ENCODE results near the gene GANAB. TPM values are rescaled to one million over a fixed set of nuclear protein-coding genes. Genes with fewer than 3 reads are reported as not detected.
A peak's percentile ranks its signal among the peaks of the same experiment; 100 is the strongest.

Gene GANAB
- total and polyA plus RNA-seq, 2 experiments from 2014 or later, result 82.3 to 272 TPM

DNA sequence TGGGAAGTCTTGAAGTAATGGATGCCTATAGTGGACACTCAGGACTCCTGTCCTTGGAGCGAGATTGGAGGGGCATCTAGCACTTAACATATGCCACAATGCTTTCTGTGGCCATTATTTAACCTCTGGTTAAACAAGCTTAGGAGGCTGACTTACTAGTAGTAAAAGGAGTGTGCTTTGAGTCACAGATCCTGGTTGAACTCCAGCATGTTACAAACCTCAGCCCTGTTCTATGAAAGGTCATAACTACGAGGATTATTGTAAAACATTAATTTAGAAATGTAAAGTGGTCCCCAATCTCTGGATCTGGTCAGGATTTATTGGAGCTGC is 26.7 kb upstream of the GANAB start:
- H3K4me1 Mint-ChIP-seq, result peaks cover 16% of the 10 kb centered on the region
- H3K27ac ChIP-seq (ENCODE audit: low read depth), result 0 out of 2 replicates have a peak overlapping the region, but pooled peaks have one; percentile 26
- H3K27me3 Mint-ChIP-seq (ENCODE audit: insufficient read depth, low read depth, poor library complexity), result peaks cover 20% of the 10 kb centered on the region
- H3K9me2 ChIP-seq (ENCODE audit: insufficient read depth), result no peaks in the 10 kb centered on the region
- H3K36me3 ChIP-seq (ENCODE audit: insufficient read depth), result no peaks in the 10 kb centered on the region
- no peaks in the 10 kb centered on the region; the same call in 1 of the 2 replicates for H4K20me1 ChIP-seq (replicated peaks; ENCODE audit: insufficient read depth)
- H3K4me3 ChIP-seq, result peak overlapping the region; percentile 98; the same call in 1 of the 2 replicates
- no peaks in the 10 kb centered on the region for H3K27me3 ChIP-seq (ENCODE audit: insufficient read depth)
- DNase-seq (ENCODE audit: low spot score), result no peak
- peaks cover 26% of the 10 kb centered on the region for H3K79me2 ChIP-seq (replicated peaks; ENCODE audit: insufficient read depth)
- H2AFZ ChIP-seq, result no peak overlapping the region
- H3K4me3 Mint-ChIP-seq, result peak overlapping the region; percentile 90
- TF ChIP-seq REST (IDR thresholded peaks at IDR 0.05; ENCODE audit: unreplicated experiment), result no peak
- TF ChIP-seq, protein P1, sequence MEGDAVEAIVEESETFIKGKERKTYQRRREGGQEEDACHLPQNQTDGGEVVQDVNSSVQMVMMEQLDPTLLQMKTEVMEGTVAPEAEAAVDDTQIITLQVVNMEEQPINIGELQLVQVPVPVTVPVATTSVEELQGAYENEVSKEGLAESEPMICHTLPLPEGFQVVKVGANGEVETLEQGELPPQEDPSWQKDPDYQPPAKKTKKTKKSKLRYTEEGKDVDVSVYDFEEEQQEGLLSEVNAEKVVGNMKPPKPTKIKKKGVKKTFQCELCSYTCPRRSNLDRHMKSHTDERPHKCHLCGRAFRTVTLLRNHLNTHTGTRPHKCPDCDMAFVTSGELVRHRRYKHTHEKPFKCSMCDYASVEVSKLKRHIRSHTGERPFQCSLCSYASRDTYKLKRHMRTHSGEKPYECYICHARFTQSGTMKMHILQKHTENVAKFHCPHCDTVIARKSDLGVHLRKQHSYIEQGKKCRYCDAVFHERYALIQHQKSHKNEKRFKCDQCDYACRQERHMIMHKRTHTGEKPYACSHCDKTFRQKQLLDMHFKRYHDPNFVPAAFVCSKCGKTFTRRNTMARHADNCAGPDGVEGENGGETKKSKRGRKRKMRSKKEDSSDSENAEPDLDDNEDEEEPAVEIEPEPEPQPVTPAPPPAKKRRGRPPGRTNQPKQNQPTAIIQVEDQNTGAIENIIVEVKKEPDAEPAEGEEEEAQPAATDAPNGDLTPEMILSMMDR (conservative IDR thresholded peaks at IDR 0.05; ENCODE audit: low read depth in 2 of 2), result no peak
- no peak for TF ChIP-seq STAT1 (IDR thresholded peaks at IDR 0.05; ENCODE audit: unreplicated experiment)
- no peak for TF ChIP-seq JUNB (IDR thresholded peaks at IDR 0.05; ENCODE audit: unreplicated experiment)
- no peak for TF ChIP-seq CREB1 (CRISPR knock-in tag; IDR thresholded peaks at IDR 0.05; ENCODE audit: low read depth)
- peaks cover 52% of the 10 kb centered on the region for H3K36me3 Mint-ChIP-seq (ENCODE audit: low read depth)
- peaks cover 43% of the 10 kb centered on the region for H3F3A ChIP-seq (replicated peaks; ENCODE audit: low read depth)
- H3K9me3 Mint-ChIP-seq, result no peaks in the 10 kb centered on the region; the same call in 1 of the 3 replicates
- no peak overlapping the region for H3K27ac Mint-ChIP-seq
- H3K4me1 ChIP-seq (ENCODE audit: insufficient read depth), result peaks cover 26% of the 10 kb centered on the region
- ATAC-seq, result no peak
- H3K4me2 ChIP-seq, result peak overlapping the region; percentile 93

DNA sequence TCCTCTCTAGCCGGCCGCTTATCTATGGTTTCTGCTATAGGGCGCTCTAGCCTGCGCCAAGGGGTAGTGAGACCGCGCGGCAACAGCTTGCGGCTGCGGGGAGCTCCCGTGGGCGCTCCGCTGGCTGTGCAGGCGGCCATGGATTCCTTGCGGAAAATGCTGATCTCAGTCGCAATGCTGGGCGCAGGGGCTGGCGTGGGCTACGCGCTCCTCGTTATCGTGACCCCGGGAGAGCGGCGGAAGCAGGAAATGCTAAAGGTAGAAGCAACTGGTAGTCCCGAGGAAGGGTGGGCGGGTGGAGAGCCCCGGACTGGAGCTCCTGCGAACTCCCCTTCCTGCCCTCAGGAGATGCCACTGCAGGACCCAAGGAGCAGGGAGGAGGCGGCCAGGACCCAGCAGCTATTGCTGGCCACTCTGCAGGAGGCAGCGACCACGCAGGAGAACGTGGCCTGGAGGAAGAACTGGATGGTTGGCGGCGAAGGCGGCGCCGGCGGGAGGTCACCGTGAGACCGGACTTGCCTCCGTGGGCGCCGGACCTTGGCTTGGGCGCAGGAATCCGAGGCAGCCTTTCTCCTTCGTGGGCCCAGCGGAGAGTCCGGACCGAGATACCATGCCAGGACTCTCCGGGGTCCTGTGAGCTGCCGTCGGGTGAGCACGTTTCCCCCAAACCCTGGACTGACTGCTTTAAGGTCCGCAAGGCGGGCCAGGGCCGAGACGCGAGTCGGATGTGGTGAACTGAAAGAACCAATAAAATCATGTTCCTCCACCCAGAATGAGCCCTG is 25.4 kb upstream of the GANAB start, which contains the start of the genes LBHD1 and UQCC3:
Gene LBHD1 (minus strand): TSS at position 660 of the 782 bp plus-strand sequence. CDS start 2,236 bp downstream, outside the sequence.
Gene UQCC3 (plus strand): TSS at position 66 of the 782 bp plus-strand sequence. CDS start 73 bp downstream, at position 139.
- Histone ChIP-seq H3K79me2 (replicated peaks; ENCODE audit: insufficient read depth) (peaks cover 34% of the 10 kb centered on the region), H2AFZ (peak within 1 kb of the TSS; percentile 98), H3K4me3 (peak within 1 kb of the TSS; percentile 98), H3K4me2 (peak within 1 kb of the TSS; percentile 93), H3K27me3 (ENCODE audit: insufficient read depth) (no peaks in the 10 kb centered on the region), H4K20me1 (replicated peaks; ENCODE audit: insufficient read depth) (peaks cover 12% of the 10 kb centered on the region), H3K27ac (ENCODE audit: low read depth) (peak within 1 kb of the TSS; percentile 92), H3K4me1 (ENCODE audit: insufficient read depth) (peaks cover 24% of the 10 kb centered on the region; the same call in 1 of the 2 replicates), H3K36me3 (ENCODE audit: insufficient read depth) (peaks cover 7% of the 10 kb centered on the region), H3F3A (replicated peaks; ENCODE audit: low read depth) (peaks cover 44% of the 10 kb centered on the region), H3K9me2 (ENCODE audit: insufficient read depth) (no peaks in the 10 kb centered on the region)
- peak; percentile 84 for ATAC-seq
- H3K4me1 Mint-ChIP-seq, result peaks cover 11% of the 10 kb centered on the region
- peaks cover 17% of the 10 kb centered on the region for H3K27me3 Mint-ChIP-seq (ENCODE audit: insufficient read depth, low read depth, poor library complexity)
- peaks cover 53% of the 10 kb centered on the region for H3K36me3 Mint-ChIP-seq (ENCODE audit: low read depth)
- peak; percentile 97 for DNase-seq (ENCODE audit: low spot score)
- no peaks in the 10 kb centered on the region; the same call in 1 of the 3 replicates for H3K9me3 Mint-ChIP-seq
- H3K4me3 Mint-ChIP-seq, result peak within 1 kb of the TSS; percentile 90
- H3K27ac Mint-ChIP-seq, result peak within 1 kb of the TSS; percentile 98
- TF ChIP-seq EZH2phosphoT487 (IDR thresholded peaks at IDR 0.05; ENCODE audit: unreplicated experiment) (no peak), ZNF331 (CRISPR knock-in tag; IDR thresholded peaks at IDR 0.05; ENCODE audit: low read depth) (no peak), ZNF114 (CRISPR knock-in tag; IDR thresholded peaks at IDR 0.05) (no peak)
- TF ChIP-seq, protein P1 (conservative IDR thresholded peaks at IDR 0.05; ENCODE audit: low read depth in 2 of 2), result no peak

Measured in GM23338 (cell line).